Uterus (tissue), 2 donors: Measurements from ENCODE around the gene TIMM10.

Source experiments
- POLR2A ChIP-seq, 2 donors: fragments of 450-650 bp; IDR thresholded peaks; one replicate each; pipeline ENCODE4 v1.6.1; 2016; ENCODE audit warnings: antibody characterized with exemption in 2 of 2, mild to moderate bottlenecking in 1 of 2, moderate library complexity in 1 of 2
- TF ChIP-seq, protein P1 (sequence below), 4 experiments: fragments of 200-600 bp in 2 of 4; fragments of 450-650 bp in 2 of 4; sonication (generic) in 2 of 4; IDR thresholded peaks; one replicate each; pipeline ENCODE4 v1.5.1; 2016 to 2019; ENCODE audit warnings: antibody characterized with exemption in 4 of 4, mild to moderate bottlenecking in 2 of 4, moderate library complexity in 1 of 4

DNA sequence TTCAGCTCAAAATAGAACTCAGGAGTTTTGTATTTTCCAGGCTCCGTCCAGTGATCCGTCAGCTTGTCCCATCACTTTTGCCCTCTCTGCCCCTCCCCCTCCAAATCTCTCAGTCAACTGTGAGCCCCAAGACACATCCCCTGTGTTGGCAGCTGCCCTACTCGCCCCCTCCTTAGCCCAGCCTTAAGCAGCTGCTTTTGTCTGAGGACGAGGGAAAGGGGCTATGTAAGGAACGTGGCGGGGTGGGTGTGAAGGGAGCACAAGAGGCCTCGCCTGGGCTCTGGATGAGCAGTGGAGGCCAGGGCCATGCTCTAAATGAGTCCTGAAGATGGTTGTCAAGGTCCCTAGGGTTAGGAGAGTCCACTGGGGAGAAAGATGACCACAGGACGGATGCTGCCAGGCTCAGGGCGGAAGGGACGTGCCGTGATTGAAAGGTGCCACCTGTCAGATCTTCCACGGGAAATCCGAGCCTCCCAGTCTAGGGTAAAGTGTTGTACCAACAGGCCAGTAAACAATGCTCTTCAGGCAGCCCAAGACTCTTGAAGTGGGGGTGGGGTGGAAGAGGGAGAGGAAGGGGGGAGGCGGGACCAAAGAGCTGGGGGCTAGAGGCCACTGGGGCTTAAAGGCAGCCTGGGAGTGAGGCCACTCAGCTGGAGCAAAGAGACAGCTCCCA lies 6.5 kb upstream of the TIMM10 start, which contains the start of gene SMTNL1:
- TF ChIP-seq, protein P1, sequence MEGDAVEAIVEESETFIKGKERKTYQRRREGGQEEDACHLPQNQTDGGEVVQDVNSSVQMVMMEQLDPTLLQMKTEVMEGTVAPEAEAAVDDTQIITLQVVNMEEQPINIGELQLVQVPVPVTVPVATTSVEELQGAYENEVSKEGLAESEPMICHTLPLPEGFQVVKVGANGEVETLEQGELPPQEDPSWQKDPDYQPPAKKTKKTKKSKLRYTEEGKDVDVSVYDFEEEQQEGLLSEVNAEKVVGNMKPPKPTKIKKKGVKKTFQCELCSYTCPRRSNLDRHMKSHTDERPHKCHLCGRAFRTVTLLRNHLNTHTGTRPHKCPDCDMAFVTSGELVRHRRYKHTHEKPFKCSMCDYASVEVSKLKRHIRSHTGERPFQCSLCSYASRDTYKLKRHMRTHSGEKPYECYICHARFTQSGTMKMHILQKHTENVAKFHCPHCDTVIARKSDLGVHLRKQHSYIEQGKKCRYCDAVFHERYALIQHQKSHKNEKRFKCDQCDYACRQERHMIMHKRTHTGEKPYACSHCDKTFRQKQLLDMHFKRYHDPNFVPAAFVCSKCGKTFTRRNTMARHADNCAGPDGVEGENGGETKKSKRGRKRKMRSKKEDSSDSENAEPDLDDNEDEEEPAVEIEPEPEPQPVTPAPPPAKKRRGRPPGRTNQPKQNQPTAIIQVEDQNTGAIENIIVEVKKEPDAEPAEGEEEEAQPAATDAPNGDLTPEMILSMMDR (IDR thresholded peaks at IDR 0.05): no peak
- no peak for TF ChIP-seq POLR2A (IDR thresholded peaks at IDR 0.05)
